ENCODE measurements around the gene ZNF619. TPM values are rescaled to one million over a fixed set of nuclear protein-coding genes. Genes with fewer than 3 reads are reported as not detected.
"Not testable (repeated sequence)": the region's sequence is repeated elsewhere in the genome, so short reads cannot be mapped to it uniquely, and the experiment has no call there.

ZNF619 gene
- total RNA-seq, 1 donor from 2014 or later: 9.1 TPM

DNA sequence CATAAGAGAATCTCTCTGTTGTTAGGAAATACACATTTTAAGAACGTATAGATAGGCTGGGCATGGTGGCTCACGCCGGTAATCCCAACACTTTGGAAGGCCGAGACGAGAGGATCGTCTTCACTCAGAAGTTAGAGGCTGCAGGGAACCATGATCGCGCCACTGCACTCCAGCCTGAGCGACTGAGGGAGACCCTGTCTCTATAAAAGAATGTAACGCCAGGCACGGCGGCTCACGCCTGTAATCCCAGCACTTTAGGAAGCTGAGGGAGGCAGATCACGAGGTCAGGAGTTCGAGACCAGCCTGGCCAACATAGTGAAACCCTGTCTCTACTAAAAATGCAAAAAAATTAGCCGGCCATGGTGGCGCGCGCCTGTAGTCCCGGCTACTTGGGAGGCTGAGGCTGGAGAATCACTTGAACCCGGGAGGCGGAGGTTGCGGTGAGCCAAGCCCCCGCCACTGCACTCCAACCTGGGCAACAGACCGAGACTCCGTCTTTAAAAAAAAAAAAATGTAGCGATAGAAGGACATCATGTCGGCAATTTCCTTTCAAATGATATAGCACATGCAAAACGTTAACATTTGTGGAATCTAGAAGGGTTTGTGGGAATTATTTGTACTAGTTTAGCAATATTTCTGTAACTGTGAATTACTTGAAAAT is 20.5 kb upstream of the ZNF619 start:
- Mint-ChIP-seq H3K4me3 (ENCODE audit: low read depth) (peak overlapping the region; percentile 89), H3K36me3 (ENCODE audit: low read depth) (peaks cover 32% of the 10 kb centered on the region), H3K27me3 (ENCODE audit: low read depth) (no peaks in the 10 kb centered on the region), H3K4me1 (ENCODE audit: low read depth) (peaks cover 40% of the 10 kb centered on the region), H3K9me3 (no peaks in the 10 kb centered on the region), H3K27ac (peak overlapping the region; percentile 93)
- no peak for DNase-seq (ENCODE audit: low spot score)
- intact Hi-C loops (cut with micrococcal nuclease): loop anchor here (2.0 to 10.0 kb wide), 2 partner anchors 742 to 1638 kb away; partner anchors contain the start of genes CTNNB1 and TRAK1

DNA sequence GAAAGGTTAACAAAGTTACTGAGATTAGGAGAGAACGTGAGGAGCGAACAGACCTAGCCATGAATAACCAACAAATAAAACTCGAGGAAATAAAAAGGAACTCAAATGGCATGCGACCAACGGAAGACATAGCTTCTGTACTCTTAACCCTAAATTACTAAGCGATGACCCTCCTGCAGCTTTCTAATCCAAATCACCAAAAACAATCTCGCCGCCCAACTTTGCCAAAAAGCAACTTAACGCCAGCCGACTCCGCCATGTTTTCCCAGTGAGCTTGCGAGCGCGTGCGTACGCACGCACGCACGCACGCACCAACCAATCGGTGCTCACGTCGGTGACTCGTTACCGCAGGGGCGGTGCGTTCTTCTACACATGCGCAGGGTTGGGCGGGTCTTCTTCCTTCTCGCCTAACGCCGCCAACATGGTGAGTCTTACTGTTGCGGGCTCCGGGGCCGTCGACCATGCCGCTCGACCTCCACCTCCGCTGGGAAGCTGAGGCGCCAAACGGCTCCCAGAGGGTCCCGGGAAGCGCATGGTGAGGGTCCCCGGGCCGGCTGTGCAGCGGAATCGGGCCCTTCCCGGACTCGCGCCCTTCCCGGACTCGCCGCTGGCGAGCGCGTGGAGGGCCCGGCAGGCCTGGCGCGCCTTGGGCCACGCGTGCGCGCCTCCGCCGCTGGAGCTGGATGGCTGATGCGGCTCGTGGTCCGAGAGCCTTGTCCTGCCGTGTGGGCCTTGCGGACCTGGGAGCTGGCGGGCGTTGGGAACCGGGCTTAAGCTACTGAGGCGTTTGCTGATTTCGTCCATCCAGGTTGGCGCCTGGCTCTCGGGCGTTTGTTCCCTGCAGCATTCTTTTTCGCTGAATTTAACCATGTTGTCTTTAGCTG is 19.7 kb upstream of the ZNF619 start, which contains the start of gene RPL14:
TSS of gene RPL14 (plus strand) at position 400 of the 884 bp plus-strand sequence. CDS start at position 533, 133 bp downstream.
- H3K4me3 Mint-ChIP-seq (ENCODE audit: low read depth): peak within 1 kb of the TSS; percentile 89
- H3K36me3 Mint-ChIP-seq (ENCODE audit: low read depth): peaks cover 40% of the 10 kb centered on the region
- H3K9me3 Mint-ChIP-seq: no peaks in the 10 kb centered on the region
- peak within 1 kb of the TSS; percentile 93 for H3K27ac Mint-ChIP-seq
- H3K4me1 Mint-ChIP-seq (ENCODE audit: low read depth): peaks cover 41% of the 10 kb centered on the region
- intact Hi-C loops (cut with micrococcal nuclease): loop anchor here (1.0 to 10.0 kb wide), 3 partner anchors 67 to 1638 kb away; partner anchors contain the start of genes CTNNB1, TRAK1 and ZNF621
- DNase-seq (ENCODE audit: low spot score): peak; percentile 93
- H3K27me3 Mint-ChIP-seq (ENCODE audit: low read depth): no peaks in the 10 kb centered on the region

DNA sequence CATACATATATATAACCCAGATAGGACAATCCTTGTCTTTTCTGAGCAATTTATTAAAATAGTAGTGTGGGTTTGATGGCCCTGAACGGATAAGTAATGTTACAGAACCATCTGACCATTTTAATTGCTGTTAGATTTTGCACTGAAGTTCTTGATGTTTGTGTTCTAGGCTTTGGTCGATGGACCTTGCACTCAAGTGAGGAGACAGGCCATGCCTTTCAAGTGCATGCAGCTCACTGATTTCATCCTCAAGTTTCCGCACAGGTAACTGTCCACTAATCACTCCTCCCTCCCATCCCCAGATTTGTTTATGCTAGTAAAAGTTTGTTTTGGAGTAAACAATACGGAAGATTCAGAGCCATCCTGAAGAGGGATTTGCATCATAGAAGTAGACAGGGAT is 18.4 kb upstream of the ZNF619 start:
- H3K4me3 Mint-ChIP-seq (ENCODE audit: low read depth): peak overlapping the region; percentile 89
- H3K9me3 Mint-ChIP-seq: no peaks in the 10 kb centered on the region
- H3K4me1 Mint-ChIP-seq (ENCODE audit: low read depth): peaks cover 38% of the 10 kb centered on the region
- DNase-seq (ENCODE audit: low spot score): no peak
- H3K27ac Mint-ChIP-seq: peak overlapping the region; percentile 93
- intact Hi-C loops (cut with micrococcal nuclease): loop anchor here (10.0 kb wide), 1 partner anchor 1636 kb away; the partner anchor contains the start of gene TRAK1
- peaks cover 52% of the 10 kb centered on the region for H3K36me3 Mint-ChIP-seq (ENCODE audit: low read depth)
- H3K27me3 Mint-ChIP-seq (ENCODE audit: low read depth): no peaks in the 10 kb centered on the region

DNA sequence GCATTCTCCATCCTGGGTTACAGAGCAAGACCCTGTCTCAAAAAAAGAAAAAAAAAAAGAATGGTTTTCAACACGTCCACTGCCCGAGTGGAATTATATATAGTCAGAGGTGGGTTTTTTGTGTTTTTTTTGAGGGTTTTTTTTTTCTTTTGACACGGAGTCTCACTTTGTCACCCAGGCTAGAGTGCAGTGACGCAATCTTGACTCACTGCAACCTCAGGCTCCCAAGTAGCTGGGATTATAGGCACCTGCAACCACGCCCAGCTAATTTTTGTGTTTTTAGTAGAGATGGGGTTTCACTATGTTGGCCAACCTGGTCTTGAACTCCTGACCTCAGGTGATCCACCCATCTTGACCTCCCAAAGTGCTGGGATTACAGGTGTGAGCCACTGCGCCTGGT is 16.4 kb upstream of the ZNF619 start:
- H3K27me3 Mint-ChIP-seq (ENCODE audit: low read depth); H3K9me3 Mint-ChIP-seq; H3K27ac Mint-ChIP-seq; intact Hi-C loops (cut with micrococcal nuclease); DNase-seq (ENCODE audit: low spot score); H3K4me3 Mint-ChIP-seq (ENCODE audit: low read depth): not testable (repeated sequence)
- H3K36me3 Mint-ChIP-seq (ENCODE audit: low read depth): peaks cover 72% of the 10 kb centered on the region
- H3K4me1 Mint-ChIP-seq (ENCODE audit: low read depth): peaks cover 52% of the 10 kb centered on the region

DNA sequence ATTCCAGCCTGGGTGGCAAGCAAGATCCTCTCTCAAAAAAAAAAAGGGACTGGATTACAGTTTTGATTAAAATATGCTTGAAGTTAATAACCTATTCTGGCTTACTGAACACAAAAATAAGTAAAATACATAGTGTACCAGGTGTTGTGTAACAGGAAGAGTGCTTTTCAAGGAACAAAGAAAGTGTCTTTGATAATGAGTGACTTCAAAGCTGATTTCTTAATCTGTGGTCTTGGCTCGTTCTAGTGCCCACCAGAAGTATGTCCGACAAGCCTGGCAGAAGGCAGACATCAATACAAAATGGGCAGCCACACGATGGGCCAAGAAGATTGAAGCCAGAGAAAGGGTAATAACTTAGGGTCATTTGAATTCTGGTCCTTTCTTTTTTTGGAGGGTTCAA is 15.8 kb upstream of the ZNF619 start:
- Mint-ChIP-seq H3K4me3 (ENCODE audit: low read depth) (no peak overlapping the region), H3K36me3 (ENCODE audit: low read depth) (peaks cover 79% of the 10 kb centered on the region), H3K9me3 (no peaks in the 10 kb centered on the region), H3K27ac (no peak overlapping the region), H3K27me3 (ENCODE audit: low read depth) (no peaks in the 10 kb centered on the region), H3K4me1 (ENCODE audit: low read depth) (peaks cover 47% of the 10 kb centered on the region)
- intact Hi-C loops (cut with micrococcal nuclease): no loop called here
- no peak for DNase-seq (ENCODE audit: low spot score)

DNA sequence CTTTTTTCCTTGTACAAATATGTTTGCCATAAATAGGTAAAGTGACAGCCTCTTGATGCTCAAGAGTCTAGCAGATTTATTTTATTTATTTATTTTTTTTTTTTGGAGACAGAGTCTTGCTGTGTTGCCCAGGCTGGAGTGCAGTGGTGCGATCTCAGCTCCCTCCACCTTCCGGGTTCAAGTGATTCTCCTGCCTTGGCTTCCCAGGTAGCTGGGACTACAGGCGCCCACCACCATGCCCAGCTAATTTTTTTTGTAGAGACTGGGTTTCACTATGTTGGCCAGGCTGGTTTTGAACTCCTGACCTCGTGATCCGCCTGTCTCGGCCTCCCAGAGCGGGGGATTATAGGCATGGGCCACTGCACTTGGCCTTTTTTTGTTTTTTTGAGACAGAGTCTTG is 14.1 kb upstream of the ZNF619 start:
- H3K27me3 Mint-ChIP-seq (ENCODE audit: low read depth); DNase-seq (ENCODE audit: low spot score); H3K4me3 Mint-ChIP-seq (ENCODE audit: low read depth); H3K9me3 Mint-ChIP-seq; H3K27ac Mint-ChIP-seq; intact Hi-C loops (cut with micrococcal nuclease): not testable (repeated sequence)
- peaks cover 84% of the 10 kb centered on the region for H3K36me3 Mint-ChIP-seq (ENCODE audit: low read depth)
- peaks cover 45% of the 10 kb centered on the region for H3K4me1 Mint-ChIP-seq (ENCODE audit: low read depth)

DNA sequence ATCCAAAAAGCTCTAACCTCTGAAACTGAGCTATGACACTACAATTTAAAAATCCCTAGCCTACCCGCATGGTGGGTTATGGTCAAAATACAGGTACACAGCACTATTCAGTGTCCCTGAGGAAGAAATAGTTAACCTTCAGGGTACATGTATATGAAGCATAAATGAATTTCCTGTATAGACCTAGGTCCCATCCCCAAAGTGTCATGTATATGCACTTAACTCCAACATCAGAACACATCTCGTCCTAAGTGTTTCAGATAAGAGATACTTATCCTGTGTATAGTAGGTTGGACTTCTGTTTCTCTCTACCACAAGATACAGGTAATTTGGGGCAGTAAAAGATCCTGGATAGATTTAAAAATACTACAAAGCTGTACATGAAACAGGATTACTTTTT is 13.3 kb upstream of the ZNF619 start:
- no peak overlapping the region for H3K4me3 Mint-ChIP-seq (ENCODE audit: low read depth)
- H3K27me3 Mint-ChIP-seq (ENCODE audit: low read depth): no peaks in the 10 kb centered on the region
- peaks cover 81% of the 10 kb centered on the region for H3K36me3 Mint-ChIP-seq (ENCODE audit: low read depth)
- no peaks in the 10 kb centered on the region for H3K9me3 Mint-ChIP-seq
- DNase-seq (ENCODE audit: low spot score): no peak
- H3K4me1 Mint-ChIP-seq (ENCODE audit: low read depth): peaks cover 38% of the 10 kb centered on the region
- no peak overlapping the region for H3K27ac Mint-ChIP-seq
- intact Hi-C loops (cut with micrococcal nuclease): no loop called here

GRCh38 chr3:40464339-40465110 is 12.4 kb upstream of the ZNF619 start:
- Mint-ChIP-seq H3K9me3 (no peaks in the 10 kb centered on the region), H3K4me3 (ENCODE audit: low read depth) (no peak overlapping the region), H3K4me1 (ENCODE audit: low read depth) (peaks cover 31% of the 10 kb centered on the region), H3K27me3 (ENCODE audit: low read depth) (no peaks in the 10 kb centered on the region), H3K36me3 (ENCODE audit: low read depth) (peaks cover 74% of the 10 kb centered on the region), H3K27ac (peak overlapping the region; percentile 56)
- DNase-seq (ENCODE audit: low spot score): no peak
- intact Hi-C loops (cut with micrococcal nuclease): no loop called here

DNA sequence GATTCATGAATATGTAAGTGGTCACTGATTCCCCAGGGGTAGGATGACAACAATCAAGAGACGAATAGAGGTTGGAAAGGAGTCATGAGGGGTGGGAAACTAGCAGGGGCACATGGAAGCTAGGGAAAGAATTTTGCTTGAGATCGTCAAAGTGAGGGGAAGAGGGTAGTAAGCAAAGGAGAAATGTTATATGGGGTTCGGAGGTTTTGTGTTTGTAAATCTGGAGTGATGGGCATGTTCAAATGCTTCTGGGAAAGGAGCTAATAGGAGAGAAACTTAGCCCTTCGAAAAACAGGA is 11.9 kb upstream of the ZNF619 start:
- H3K9me3 Mint-ChIP-seq: no peaks in the 10 kb centered on the region
- H3K27ac Mint-ChIP-seq: peak overlapping the region; percentile 4
- no peak for DNase-seq (ENCODE audit: low spot score)
- H3K27me3 Mint-ChIP-seq (ENCODE audit: low read depth): no peaks in the 10 kb centered on the region
- H3K4me3 Mint-ChIP-seq (ENCODE audit: low read depth): no peak overlapping the region
- H3K4me1 Mint-ChIP-seq (ENCODE audit: low read depth): peaks cover 31% of the 10 kb centered on the region
- peaks cover 73% of the 10 kb centered on the region for H3K36me3 Mint-ChIP-seq (ENCODE audit: low read depth)
- intact Hi-C loops (cut with micrococcal nuclease): no loop called here

- no peak overlapping the region for H3K4me3 Mint-ChIP-seq (ENCODE audit: low read depth)
- H3K36me3 Mint-ChIP-seq (ENCODE audit: low read depth): peaks cover 69% of the 10 kb centered on the region
- DNase-seq (ENCODE audit: low spot score): no peak
- peaks cover 28% of the 10 kb centered on the region for H3K4me1 Mint-ChIP-seq (ENCODE audit: low read depth)
- peak overlapping the region; percentile 4 for H3K27ac Mint-ChIP-seq
- H3K9me3 Mint-ChIP-seq: no peaks in the 10 kb centered on the region
- H3K27me3 Mint-ChIP-seq (ENCODE audit: low read depth): no peaks in the 10 kb centered on the region
- intact Hi-C loops (cut with micrococcal nuclease): no loop called here
Measured at GRCh38 chr3:40465456-40465855, 11.5 kb upstream of the ZNF619 start.

DNA sequence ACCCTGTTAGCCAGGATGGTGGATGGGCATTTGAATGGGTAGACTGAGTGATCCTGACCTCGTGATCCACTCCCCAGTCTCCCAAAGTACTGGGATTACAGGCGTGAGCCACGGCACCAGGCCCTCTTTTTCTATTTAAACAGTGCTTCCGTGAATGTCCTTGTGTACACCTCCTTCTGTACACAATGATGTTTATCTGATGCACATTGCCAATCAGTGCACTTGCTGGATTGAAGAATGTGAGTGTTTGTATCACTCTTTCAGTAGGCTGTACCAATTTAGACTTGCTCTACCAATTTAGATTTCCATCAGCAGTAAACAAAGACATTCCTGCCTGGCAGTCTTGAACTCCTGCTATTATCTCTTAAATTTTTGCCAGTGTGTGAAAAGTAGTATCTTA is 8.9 kb upstream of the ZNF619 start:
- Mint-ChIP-seq H3K4me1 (ENCODE audit: low read depth) (peaks cover 20% of the 10 kb centered on the region), H3K36me3 (ENCODE audit: low read depth) (peaks cover 48% of the 10 kb centered on the region), H3K27ac (no peak overlapping the region), H3K27me3 (ENCODE audit: low read depth) (no peaks in the 10 kb centered on the region), H3K9me3 (no peaks in the 10 kb centered on the region), H3K4me3 (ENCODE audit: low read depth) (no peak overlapping the region)
- DNase-seq (ENCODE audit: low spot score): no peak
- intact Hi-C loops (cut with micrococcal nuclease): no loop called here

DNA sequence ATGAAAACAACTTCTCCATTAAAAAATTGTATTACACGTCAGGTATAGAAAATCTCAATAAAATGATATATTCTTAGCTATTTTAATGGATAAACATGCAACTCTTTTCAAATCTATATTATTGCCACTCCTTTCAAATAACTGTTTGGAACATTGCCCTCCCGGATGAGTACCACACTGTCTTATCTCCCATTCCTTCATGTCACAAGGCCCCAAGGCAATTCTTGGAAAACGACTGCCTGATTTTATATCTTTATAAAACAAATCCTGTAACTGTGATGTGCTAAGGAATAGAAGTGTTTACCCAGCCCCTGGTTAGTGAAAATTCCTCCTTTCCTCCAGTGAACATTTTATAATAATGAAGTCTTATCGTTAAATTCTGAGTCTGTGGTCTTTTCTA is 6.2 kb upstream of the ZNF619 start:
- intact Hi-C loops (cut with micrococcal nuclease): no loop called here
- H3K27ac Mint-ChIP-seq: no peak overlapping the region
- H3K4me1 Mint-ChIP-seq (ENCODE audit: low read depth): no peaks in the 10 kb centered on the region
- peaks cover 3% of the 10 kb centered on the region for H3K27me3 Mint-ChIP-seq (ENCODE audit: low read depth)
- H3K9me3 Mint-ChIP-seq: no peaks in the 10 kb centered on the region
- H3K4me3 Mint-ChIP-seq (ENCODE audit: low read depth): no peak overlapping the region
- no peak for DNase-seq (ENCODE audit: low spot score)
- peaks cover 21% of the 10 kb centered on the region for H3K36me3 Mint-ChIP-seq (ENCODE audit: low read depth)

Measured in activated T-helper 2 cell treated with anti-CD3 and anti-CD28 coated beads, Interferon-gamma antibody, Interleukin-2, Interleukin-4, amounts not matched to agents 10 μg/mL and 5 μg/mL and 100 μg/mL, durations not matched to agents 14 hours and 24 hours and 36 hours (primary cell).